Activated naive CD8-positive, alpha-beta T cell treated with anti-CD3 and anti-CD28 coated beads, Interleukin-2, amount 50 U/mL, for 16 hours (primary cell): ENCODE data around the gene SPRR5.

Experiments
- DNase-seq: peaks from one replicate; pipeline ENCODE4 v3.0.0-alpha.2; 2020; ENCODE audit warnings: low read depth, low spot score

The SPRR5 gene, protein sequence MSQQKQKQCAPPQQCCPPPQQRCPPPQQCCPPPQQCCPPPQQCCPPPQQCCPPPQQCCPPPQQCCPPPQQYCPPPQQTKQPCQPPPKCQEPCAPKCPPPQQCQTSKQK

DNA sequence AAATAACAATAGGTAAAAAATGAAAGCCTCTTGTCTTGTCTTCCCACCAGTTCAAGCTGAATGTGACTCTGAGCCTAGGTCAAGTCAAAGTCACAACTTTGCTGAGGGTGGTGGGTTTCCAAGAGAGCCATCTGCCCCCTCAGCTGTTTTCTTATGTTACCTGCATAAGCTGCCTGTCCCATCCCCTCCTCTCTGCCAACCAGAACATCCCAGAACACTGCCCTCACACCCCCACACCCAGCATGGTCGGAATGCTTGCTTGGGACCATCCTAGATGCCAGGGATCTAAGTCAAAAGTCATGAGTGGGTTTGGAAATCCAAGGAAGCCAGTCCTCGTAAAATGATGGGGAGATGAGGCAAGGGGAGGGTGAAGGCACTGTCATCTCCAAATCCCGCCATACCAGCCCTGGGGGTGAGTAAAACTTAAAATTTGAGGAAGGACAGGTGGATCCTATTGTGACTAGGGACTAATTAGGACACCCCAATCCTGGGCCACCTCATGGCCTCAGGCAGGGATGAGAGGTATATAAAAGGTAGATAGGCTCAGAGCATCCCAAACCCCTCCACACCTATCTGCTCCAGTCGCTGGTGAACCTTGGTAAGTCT lies at the start of gene SPRR5:
SPRR5 (plus strand) TSS at position 556 of the 606 bp plus-strand sequence. CDS start 1,349 bp downstream, outside the sequence.
- no peak for DNase-seq

DNA sequence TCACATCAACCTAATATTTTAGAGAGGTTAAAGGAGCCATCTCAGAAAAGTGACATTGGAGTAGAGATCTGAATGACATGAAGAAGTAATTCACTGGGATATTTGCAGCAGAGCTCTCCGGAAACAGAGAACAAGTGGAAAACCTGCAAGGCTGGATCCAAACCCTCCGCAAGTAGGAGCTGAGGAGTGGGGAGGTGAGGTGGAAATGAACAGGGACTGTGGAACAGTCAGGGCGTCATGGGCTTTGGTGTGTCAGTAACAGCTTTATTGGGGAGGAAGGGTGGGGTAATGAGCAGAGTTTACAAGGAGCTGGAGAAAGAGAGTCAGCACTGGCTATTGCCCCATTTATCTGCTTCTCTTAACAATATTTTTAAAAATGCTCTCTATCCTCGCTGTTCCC lies 48.0 kb upstream of the SPRR5 start:
- no peak for DNase-seq

DNA sequence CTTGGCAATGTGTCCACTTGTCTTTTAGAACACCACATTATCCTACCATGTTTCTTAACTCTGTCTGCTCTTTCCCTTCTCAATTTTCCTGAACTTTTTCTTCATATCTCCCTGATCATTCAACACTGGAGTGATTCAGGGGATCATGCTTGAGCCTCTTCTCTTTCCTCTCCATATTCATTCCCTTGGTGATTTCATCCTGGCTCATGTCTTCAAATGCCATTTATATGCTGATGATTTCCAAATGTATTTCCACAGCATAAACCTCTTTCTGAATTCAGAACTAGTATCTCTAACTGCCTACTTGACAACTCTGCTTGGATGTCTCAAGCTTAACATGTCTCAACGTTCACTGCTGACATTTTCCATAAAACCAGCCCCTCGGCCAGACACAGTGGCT lies 47.1 kb upstream of the SPRR5 start:
- no peak for DNase-seq

DNA sequence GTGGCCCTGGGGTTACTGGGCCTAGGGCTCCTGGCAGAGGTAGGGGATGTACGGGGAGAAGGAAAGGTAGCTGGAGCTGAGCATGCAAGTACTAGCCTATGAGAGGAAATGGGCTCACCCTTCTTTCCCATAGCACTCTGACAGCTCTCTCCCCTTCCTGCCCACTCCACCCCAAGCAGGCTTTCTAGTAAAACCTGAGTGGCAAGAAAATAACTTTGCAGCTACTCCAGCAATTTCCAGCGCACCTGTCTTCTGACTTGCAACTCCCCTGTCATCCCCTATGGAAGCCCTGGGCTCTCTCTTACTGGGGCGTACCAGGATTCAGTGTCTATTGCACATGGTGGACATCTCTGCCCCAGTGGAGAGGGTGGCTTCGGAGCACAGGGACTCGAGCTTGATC lies 45.4 kb upstream of the SPRR5 start:
- no peak for DNase-seq

DNA sequence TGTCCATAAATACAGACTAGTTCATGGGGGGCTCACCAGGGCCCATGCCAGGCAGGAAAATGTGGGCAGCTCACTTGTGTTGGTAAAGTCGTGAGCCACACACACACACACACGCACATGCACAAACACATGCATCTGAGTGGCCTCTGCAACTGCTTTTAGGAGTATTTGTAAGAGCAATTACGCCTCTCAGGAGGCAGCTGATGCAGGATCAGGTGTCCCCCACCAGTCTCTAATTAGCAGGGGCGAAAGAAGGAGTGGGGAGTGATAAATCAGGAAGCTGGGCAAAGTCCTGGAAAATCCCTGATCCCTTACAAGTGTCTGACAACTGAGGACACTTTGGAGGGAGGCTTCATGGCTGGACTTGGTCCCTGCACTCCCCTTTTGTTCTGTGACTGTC lies 44.4 kb upstream of the SPRR5 start:
- DNase-seq, result no peak

DNA sequence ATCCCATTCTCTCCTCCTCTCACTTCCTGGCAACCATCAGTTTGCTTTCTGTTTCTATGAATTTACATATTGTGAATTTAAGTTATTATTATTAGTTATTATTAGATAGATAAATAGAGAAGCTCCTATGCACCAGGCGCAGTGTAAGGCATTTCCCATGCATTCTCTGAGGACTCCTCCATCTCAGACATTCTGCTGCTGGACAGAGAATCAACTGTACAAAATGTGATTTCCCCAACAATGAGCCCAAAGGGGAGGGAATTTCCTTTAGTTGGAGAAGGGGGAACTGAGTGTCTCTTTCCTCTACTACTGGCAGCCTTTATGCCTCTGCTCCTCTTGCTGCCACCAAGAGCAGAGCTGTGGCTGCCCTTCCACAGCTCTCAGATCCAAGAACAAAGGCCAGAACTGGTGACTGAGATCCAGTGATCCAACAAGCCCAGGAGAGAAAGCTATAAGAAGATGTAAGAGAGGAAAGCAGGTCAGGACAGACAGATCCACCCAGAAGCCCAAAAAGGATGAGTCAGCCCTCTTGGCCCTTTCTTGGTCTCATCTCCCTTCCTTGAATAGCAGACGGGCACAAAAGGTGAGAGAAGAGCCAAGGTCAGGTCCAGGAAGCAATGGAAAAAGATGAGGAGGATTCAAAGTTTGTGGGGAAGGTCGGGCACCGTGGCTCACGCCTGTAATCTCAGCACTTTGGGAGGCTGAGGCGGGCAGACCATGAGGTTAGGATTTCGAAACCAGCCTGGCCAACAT lies 42.1 kb upstream of the SPRR5 start:
- DNase-seq, result no peak

DNA sequence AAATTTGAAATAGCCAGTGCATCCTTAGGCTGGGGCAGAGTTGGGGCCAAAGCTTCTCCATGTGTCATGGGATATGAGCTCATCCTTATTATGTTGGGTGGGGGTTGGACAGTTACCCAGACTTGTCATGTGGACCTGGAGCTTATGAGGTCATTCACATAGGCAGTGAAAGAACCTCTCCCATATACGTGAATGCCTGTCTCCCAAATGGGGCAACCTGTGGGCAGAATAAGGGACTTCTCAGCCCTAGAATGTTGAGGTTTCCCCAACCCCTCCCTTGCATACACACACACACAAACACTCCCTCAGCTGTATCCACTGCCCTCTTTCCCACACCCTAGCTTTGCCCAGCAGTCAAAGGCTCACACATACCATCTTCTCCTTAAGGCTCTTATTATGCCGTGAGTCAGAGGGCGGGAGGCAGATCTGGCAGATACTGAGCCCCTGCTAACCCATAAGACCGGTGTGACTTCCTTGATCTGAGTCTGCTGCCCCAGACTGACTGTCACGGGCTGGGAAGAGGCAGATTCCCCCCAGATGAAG lies 40.9 kb upstream of the SPRR5 start:
- DNase-seq, result no peak

DNA sequence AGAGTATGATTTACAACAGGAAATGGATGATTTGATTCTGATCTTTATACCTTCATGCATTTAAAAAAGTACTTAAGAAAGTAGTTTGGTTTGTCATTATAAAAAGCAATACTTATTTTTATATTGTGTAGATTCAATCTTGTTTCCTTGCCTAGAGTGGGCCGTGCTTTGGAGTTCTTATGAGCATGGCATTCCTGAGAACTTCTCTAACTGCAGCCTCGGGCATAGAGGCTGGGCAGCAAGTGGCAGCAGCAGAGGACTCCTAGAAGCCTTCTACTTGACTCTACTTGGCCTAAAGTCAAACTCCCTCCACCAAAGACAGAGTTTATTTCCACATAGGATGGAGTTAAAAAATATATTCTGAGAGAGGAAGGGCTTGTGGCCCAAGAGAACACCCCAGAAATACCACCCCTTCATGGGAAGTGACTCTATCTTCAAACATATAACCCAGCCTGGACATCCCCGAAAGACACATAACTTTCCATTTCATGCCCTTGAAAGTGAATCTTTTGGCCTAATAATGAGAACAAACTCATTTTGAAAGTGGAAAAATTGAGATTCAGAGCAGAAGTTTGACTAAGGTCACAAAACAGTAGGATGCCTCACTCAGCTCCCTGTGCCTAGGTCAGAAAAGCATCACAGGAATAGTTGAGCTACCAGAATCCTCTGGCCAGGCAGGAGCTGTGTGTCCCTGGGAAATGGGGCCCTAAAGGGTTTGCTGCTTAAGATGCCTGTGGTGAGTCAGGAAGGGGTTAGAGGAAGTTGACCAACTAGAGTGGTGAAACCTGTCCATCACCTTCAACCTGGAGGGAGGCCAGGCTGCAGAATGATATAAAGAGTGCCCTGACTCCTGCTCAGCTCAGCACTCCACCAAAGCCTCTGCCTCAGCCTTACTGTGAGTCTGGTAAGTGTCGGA lies 39.1 kb upstream of the SPRR5 start, which contains the start of gene IVL:
IVL (plus strand) TSS at position 861 of the 916 bp plus-strand sequence. CDS start 1,252 bp downstream, outside the sequence.
- DNase-seq, result no peak

DNA sequence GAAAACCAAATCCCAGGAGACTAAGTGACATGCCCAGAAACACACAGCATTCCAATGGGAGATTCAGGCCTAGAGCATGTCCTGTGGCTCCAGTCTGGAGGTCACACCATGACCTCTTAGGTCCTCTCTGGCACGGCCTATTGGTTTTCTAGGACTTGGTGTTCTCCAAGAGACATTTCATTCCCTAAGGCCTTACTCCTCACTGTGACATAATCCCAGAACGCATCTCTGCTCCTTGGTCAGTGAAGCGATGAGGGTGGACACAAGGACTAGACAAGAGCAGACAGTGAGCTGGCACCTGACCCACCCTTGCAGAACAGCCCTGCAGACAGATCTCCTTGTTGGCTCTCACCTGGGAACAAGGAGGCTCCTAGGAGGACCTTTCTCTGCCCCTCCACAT lies 37.8 kb upstream of the SPRR5 start:
- no peak for DNase-seq

DNA sequence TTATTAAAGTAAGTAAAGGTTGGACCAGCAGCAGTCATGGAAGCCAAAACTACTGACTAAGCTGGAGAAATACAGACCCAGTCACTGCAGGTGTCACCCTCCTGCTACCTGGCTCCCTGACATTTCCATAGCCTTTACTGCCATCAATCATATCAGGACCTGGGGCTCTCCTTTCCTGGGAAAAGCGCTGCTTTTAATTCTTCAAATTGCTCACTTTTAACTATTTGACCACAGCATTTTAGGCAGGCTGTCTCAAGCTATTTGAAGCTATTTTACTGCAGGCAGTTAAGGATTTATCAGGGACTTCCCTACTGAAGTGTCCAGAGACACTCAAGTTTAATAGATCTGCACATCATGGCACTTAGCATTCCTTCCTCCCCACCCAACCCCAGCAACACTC lies 34.5 kb upstream of the SPRR5 start:
- no peak for DNase-seq

DNA sequence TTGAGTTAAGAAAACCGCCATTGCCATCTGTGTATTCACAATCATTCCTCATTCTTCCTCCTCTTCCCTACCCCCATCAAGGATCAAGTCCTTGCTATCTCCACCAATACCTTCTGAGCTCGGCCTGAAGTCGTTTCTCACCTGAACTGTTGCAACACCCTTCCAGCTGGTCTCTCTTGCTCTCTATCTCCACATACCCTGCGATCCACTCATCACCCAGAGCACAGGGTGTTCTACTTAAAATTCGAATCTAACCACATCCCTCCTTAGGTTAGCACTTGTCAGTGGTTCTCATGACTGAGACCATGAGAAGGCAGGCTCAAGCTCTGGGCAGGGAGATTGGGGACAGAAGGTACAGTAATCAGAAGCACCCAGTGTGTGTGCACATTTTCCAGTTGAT lies 34.1 kb upstream of the SPRR5 start:
- no peak for DNase-seq

DNA sequence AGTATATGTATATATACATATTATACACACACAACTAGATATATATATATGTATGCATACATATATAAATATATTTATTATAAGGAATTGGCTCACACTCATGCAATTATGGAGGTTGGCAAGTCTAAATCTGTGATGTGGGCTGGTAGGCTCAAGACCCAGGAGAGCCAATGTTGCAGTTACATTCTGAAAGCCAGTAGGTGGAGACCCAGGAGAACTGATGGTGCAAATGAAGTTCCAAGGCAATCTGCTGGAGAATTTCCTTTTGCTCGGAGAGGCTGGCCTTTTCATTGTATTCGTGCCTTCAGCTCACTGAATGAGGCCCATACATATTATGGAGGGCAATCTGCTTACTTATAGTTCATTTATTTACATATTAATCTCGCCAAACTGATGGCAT lies 29.2 kb upstream of the SPRR5 start:
- no peak for DNase-seq

DNA sequence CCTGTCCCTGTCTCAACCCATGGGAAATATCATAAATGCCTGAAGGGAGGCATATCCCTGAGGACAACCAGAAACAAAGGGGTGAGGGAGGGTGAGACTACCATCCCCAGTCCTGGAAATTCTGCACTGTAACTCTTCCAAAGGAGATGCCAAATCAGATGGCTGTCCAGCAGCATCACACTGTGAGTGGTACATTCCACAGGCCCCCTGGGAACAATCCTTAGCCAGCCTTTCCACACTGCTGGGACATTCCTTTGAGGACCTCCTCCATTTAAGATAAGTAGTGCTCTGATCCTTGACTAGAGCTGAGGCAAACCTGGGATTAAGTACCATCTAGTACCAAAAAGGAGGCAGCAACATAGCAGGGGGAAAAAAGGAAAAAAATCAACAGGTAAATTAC lies 27.9 kb upstream of the SPRR5 start:
- DNase-seq, result no peak

DNA sequence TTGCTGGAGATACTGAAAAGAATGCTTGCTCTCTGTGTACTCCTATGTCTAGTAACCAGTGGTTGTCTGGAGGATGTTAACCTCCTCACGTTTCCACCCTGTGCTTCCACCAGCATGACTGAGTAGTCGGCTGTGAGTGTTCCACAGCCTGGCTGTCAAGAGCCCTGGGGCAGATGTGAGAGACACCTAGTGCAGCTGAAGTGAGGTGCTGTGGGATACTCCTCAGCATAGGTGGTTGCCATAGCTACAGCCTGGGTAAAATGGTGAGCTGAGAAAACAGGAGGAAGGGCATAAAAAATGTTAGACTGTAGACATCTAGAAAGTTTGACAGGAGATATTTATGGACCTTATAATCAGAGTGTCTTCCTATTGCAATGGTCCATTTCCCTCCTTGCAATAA lies 22.8 kb upstream of the SPRR5 start:
- no peak for DNase-seq

DNA sequence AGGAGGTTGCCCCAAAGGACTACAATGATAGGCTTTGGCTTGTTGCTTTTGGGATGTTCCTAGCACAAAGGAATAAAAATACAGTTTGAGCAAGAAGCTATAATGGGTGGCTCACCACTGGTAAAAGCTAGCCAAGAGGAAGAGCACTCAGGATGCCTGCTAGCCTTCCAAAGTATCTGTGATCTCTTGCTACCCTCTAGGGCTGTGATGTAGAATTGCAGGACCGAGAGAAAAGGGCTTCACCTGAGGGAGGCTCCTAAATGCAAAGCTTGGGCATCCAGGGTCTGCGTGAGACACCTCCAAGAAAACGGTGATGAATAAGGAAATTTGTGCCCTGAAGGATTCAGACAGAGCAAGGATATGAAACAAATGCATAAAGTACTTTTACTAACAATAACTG lies 20.9 kb upstream of the SPRR5 start:
- no peak for DNase-seq

DNA sequence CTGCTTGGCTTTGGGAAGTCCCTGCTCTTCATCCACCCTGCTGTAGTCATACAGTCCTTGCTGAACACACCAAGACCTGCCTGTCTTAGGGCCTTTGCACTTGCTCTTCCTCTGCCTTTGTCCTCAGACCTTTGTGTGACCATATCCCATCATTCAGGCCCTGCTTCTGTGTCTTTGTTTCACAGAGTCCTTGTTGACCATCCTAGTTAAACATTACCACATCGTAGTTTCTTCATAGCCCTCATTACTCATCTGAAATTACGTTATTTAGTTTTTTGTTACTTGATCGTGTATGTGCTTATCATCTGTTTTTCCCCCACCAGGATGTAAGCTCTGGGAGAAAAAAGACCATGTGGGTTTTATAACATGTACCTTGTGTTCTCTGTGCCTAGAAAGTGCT lies 18.3 kb upstream of the SPRR5 start:
- DNase-seq, result no peak

DNA sequence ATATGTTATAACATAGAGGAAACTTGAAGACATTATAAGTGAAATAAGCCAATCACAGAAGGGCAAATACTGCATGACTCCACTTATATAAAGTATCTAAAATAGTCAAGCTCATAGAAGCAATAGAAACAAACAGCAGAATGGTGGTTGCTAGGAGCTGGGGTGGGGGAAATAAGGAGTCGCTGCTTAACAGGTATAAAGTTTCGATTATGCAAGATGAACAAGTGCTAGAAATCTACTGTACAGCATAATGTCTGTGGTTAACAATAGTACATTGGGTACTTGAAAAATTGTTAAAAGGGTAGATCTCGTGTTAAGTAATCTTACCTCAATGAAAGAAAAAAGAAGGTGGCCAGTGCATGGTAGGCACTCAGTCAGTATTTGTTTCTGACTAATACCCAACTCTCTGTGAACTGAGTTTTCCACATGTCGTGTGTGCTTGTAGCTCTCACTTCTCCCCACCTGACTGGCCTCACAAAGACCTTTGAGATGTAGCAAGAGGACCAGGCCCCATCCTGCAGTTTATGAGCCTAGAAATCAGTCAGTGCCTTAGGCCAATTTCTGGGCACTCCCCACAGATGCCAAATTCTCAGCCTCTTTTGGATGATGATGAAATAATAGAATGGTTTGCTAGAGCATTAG lies 14.7 kb upstream of the SPRR5 start:
- DNase-seq, result no peak

DNA sequence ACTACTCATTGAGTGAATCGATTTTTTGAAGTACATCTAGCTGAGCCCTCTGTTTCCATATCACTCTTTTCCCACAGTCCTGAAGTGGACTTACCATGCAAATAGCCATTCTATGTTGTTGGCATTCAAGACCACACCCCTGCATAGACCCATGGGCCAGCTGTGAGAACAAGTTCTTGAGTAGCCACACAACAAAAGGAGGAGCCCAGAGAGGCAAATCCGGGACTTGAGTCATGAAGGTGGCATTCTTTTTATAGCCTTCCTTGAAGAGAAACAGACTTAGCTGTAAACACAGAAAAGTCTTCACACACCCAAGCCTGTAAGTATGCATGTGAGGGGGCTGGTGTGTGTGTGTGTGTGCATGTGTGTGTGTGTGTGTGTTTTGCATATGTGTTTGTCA lies 13.8 kb upstream of the SPRR5 start:
- DNase-seq, result no peak

DNA sequence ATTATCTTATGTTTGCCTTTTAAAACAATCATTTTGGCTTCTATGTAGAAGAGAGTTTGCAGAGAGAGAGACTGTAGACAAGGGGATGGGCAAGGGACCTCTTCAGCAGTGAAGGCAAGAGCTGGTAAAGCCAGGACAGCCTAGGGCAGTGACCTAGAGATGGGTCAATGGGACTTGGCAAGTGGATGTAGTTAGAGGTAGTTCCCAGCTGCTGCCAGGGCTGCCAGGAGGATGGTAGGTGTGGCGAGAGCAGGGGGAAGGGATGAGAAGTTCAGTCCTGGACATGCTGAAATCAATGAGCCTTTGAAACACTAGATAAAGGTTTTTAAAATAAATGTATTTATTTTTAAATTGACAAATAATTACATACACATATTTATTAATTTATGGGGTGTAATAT lies 6.4 kb upstream of the SPRR5 start:
- DNase-seq, result no peak

DNA sequence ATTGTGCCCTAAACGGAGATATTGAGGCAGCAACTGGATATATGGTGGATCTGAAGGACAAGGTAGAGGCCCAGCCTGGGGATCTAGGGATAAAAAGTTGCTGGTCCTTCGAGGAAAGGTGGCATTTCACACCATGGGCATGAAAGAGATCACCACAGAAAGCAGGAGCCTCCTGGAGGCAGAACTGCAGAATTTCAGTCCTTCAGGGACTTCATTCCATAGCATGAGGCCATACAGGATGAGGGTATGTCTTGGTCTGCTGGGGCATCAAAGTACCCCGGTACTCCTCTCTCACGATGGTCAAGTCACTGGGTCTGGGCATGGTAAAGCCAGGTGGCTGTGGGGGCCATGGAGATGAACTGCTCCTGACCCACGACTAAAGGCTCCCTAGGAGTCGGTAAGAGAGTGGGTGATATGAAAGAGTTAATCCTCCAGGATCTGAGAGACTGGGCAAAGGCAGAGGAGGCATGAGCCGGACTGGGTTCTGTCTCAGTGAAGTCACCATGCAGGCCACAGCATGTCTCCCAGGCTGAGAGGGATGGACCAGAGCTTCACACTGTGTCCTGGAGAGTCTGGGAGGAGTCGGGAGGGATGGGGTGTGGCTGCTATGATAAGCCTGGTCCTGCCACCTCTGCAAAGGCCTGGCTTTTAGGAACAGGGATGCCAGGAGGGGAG lies 5.8 kb upstream of the SPRR5 start:
- DNase-seq, result no peak

DNA sequence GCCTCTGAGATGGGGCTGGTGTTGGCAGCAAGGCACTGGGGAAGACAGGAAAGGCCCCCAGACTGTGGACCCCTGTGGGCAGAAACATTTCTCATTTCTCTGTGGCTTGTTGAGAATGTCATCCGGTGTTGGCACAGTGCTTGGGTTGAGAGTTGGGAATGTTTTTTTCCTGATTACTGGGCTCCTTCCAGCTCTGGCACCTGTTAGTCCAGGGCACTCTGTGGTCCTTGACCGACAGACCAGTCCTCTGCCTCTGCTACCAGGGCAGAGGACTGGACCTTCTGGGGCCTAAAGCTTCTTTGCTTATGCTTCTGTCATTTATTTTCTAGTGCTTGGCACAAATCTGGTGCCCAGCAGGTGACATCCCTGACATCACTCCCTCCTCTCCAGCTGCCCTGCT lies 4.8 kb upstream of the SPRR5 start:
- DNase-seq, result no peak
